MG63 (cell line): ENCODE results near the gene CACNA1D. TPM values are rescaled to one million over a fixed set of nuclear protein-coding genes. Genes with fewer than 3 reads are reported as not detected.

Experiments
- DNase-seq: peaks from one replicate; pipeline ENCODE4 v3.0.0-alpha.2; 2020
- H3K27me3 ChIP-seq: fragments of 250-450 bp; sonication (Bioruptor Pico); 2 replicates; pipeline ENCODE4 v1.5.1; 2020; ENCODE audit warnings: mild to moderate bottlenecking, moderate library complexity
- H3K36me3 ChIP-seq: fragments of 250-450 bp; sonication (Bioruptor Pico); 2 replicates; pipeline ENCODE4 v1.5.1; 2020; ENCODE audit warnings: mild to moderate bottlenecking, moderate library complexity
- H3K4me3 ChIP-seq: fragments of 250-450 bp; sonication (Bioruptor Pico); 2 replicates; pipeline ENCODE4 v1.5.1; 2020; ENCODE audit warnings: mild to moderate bottlenecking, moderate library complexity
- H3K9me3 ChIP-seq: fragments of 250-450 bp; sonication (Bioruptor Pico); 2 replicates; pipeline ENCODE4 v1.5.1; 2020; ENCODE audit warnings: mild to moderate bottlenecking, moderate library complexity
- total RNA-seq: library from RNA; depleted of rRNA; stranded (reverse); fragments of >200 nt; shearing (Covaris generic); gene quantifications from 2 replicates; pipeline ENCODE4 v1.2.3, GENCODE V29; 2014; ENCODE audit warnings: low replicate concordance

Gene CACNA1D
- total RNA-seq, 1 experiment from 2014 or later = not detected

- no peaks in the 10 kb centered on the region for H3K36me3 ChIP-seq
- no peaks in the 10 kb centered on the region for H3K9me3 ChIP-seq
- DNase-seq = no peak
- H3K27me3 ChIP-seq = no peaks in the 10 kb centered on the region
- H3K4me3 ChIP-seq = no peak overlapping the region
Measured at GRCh38 chr3:53695324-53695690, 200.9 kb downstream of the CACNA1D start.

GRCh38 chr3:53696401-53697172 is 202.2 kb downstream of the CACNA1D start:
- no peaks in the 10 kb centered on the region for H3K36me3 ChIP-seq
- H3K9me3 ChIP-seq = no peaks in the 10 kb centered on the region
- no peaks in the 10 kb centered on the region for H3K27me3 ChIP-seq
- H3K4me3 ChIP-seq = no peak overlapping the region
- DNase-seq = no peak

DNA sequence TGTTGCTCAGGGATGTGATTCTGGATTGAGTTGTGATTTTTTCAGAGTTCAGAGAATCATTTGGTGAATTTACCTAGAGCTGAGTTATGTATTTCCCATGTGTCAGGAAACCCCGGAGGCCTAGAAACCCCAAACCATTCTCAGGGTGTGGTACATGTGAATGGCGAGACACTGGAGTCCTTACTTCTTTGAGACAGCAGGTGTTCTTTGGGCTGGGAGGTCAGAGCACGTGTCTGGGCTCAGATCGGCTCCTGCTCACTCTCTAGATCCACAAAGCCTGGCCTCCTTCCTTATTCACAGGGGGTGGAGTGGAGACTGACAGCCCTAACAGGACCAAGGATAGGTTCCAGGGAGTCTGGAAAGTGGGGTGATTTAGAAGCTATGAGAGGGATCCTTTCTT is 206.0 kb downstream of the CACNA1D start:
- DNase-seq = no peak
- Histone ChIP-seq H3K9me3 (no peaks in the 10 kb centered on the region), H3K4me3 (no peak overlapping the region), H3K27me3 (no peaks in the 10 kb centered on the region), H3K36me3 (no peaks in the 10 kb centered on the region)

DNA sequence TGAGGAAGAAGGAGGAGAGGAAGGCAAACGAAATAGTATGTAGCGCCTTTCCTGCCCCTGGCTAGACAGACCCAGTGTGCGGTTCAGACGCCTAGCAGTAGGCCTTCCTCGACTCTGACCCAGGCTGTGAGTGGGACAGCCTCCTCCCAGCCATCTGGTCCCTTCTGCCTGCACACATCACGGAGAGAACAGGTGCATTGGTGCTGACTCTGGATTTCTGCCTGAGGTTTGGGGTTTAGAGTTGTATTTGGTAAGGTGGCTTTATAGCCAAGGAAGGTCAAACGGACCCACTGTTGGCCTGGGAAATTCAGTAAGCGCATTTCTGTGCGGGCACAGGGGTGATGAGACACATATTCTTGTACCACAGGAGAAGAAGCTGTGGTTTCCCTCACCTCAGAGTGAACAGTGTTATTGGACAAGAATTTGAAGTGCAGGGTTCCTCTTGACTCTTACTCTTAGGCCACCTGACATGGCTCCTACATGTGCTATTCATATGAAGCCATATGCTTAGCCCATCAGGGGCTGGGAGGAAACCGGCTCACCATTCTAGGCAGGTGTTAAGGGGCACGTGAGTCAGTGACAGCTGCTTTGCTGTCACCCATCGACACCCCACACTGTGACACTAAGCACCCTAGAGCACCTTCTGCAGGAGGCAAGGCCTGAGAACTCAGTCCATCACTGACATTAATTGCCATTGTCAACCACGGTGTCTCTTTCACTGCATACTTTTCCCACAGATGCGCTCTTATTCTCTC is 208.5 kb downstream of the CACNA1D start:
- no peaks in the 10 kb centered on the region for H3K27me3 ChIP-seq
- no peaks in the 10 kb centered on the region for H3K9me3 ChIP-seq
- H3K4me3 ChIP-seq = no peak overlapping the region
- no peak for DNase-seq
- H3K36me3 ChIP-seq = no peaks in the 10 kb centered on the region

DNA sequence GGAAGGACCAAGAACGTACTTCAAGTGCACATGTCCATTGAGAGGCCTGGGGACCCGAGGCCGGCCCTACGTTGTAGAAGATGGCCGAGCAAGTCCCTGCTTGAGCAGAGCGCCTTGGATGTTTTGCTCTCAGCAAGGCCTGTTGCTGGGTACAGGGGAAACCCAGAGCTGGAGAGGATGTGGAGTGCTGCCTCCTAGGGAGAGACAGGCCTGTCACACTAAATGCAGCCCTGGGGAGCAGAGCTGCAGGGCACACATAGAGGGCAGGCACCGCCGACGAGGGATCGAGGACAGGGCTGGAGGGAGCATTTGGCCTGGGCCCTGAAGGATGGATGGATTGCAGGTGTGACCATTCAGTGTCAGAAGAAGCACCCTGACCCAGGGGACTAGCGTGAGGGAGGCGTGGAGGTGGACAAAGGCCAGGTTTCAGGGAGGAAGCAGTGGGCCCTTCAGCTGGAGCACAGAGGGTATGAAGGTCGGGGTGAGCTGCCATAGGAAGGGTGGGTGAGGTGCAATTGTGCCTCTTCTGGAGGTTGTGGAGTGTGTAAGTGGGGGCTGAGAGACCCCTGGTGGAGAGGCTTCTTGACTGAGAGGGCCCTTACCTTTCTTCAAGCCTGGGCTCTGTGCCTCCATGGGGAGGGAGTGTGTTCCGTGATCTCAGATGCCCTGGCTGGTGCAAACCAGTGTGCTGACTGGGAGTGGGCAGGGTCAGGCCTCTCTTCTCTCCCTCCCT is 209.4 kb downstream of the CACNA1D start:
- Histone ChIP-seq H3K36me3 (no peaks in the 10 kb centered on the region), H3K9me3 (no peaks in the 10 kb centered on the region), H3K27me3 (no peaks in the 10 kb centered on the region), H3K4me3 (no peak overlapping the region)
- no peak for DNase-seq

DNA sequence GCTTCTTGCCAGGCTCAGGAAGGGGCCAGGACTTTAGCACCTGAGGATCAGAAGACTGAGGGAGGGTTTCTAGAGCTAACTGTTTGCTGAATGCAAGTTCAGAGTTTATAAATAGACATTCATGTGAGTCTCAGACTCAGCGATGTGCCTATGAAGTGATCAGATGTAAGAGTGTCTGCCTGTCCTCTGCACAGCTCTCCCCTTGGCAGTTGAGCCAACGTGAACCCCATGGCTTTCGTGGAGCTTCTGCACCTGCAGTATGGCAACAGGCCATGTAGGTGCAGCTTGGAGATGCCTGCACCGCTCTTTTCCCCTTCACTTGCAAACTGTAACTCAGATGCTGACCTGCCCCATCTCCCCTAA is 209.9 kb downstream of the CACNA1D start:
- no peaks in the 10 kb centered on the region for H3K27me3 ChIP-seq
- H3K36me3 ChIP-seq = no peaks in the 10 kb centered on the region
- H3K4me3 ChIP-seq = no peak overlapping the region
- no peaks in the 10 kb centered on the region for H3K9me3 ChIP-seq
- no peak for DNase-seq

DNA sequence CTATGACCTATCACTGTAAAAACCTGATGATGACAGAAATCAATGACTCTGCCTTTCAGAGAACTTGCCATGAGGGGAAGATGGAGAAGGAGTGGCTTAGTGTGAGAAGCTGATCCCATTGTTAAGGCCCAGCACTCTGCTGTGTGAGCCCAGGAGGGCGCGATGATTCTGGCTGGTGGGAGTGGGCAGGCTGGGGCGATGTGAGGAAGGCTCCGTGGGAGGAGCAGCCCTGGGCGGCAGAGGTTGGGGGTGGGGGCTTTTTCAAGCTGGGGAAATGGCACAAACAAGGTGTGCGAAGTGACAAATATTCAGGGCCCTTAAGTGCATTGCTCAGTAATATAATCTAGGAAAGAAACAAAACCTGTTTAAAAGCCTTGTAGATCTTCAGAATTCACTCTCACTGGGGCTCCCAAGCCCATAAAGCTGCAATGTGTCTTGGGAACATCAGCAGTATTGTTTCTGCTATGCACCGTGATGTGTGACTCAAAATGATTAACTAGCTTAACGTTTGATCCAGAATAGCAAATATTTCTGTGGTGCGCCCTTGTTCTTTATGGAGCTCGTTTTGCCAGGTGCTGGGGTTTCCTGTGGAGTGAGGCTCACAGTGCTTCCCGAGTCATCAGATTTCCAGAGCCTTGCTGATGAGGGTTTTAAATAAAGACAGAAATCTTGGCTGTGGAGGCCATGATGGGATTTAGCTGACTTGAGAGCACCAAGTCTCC is 210.8 kb downstream of the CACNA1D start:
- no peak for DNase-seq
- no peaks in the 10 kb centered on the region for H3K27me3 ChIP-seq
- no peaks in the 10 kb centered on the region for H3K36me3 ChIP-seq

GRCh38 chr3:53705774-53706173 is 211.4 kb downstream of the CACNA1D start:
- Histone ChIP-seq H3K36me3 (no peaks in the 10 kb centered on the region), H3K4me3 (no peak overlapping the region), H3K27me3 (no peaks in the 10 kb centered on the region), H3K9me3 (no peaks in the 10 kb centered on the region)
- DNase-seq = no peak

More for the DNA sequence above, 210.8 kb downstream of the CACNA1D start:
- no peaks in the 10 kb centered on the region for H3K9me3 ChIP-seq
- no peak overlapping the region for H3K4me3 ChIP-seq

GRCh38 chr3:53707222-53707621 is 212.8 kb downstream of the CACNA1D start:
- Histone ChIP-seq H3K36me3 (no peaks in the 10 kb centered on the region), H3K4me3 (no peak overlapping the region), H3K27me3 (no peaks in the 10 kb centered on the region), H3K9me3 (no peaks in the 10 kb centered on the region)
- no peak for DNase-seq

- Histone ChIP-seq H3K36me3 (no peaks in the 10 kb centered on the region), H3K4me3 (no peak overlapping the region), H3K27me3 (no peaks in the 10 kb centered on the region), H3K9me3 (no peaks in the 10 kb centered on the region)
- no peak for DNase-seq
Measured at GRCh38 chr3:53708001-53708621, 213.7 kb downstream of the CACNA1D start.

DNA sequence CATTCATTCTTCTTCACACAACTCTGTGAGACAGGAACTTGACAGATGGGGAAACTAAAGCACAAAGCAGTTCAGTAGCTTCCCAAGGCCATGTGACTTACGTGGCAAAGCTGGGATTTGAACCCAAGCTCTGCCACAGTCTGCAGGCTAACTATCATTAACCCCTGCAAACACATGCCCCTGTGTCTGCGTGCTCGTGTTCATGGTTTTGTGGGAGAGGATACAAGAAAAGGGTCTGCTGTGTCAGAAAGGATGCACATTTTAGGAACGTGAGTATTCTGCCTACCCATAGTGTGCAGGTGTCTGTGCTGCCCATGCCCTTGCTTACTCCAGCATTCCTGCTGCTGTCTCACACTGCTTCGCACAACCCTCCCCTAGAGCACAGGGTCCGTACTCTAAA is 214.8 kb downstream of the CACNA1D start:
- no peaks in the 10 kb centered on the region for H3K27me3 ChIP-seq
- DNase-seq = no peak
- H3K9me3 ChIP-seq = no peaks in the 10 kb centered on the region
- H3K36me3 ChIP-seq = no peaks in the 10 kb centered on the region
- no peak overlapping the region for H3K4me3 ChIP-seq

DNA sequence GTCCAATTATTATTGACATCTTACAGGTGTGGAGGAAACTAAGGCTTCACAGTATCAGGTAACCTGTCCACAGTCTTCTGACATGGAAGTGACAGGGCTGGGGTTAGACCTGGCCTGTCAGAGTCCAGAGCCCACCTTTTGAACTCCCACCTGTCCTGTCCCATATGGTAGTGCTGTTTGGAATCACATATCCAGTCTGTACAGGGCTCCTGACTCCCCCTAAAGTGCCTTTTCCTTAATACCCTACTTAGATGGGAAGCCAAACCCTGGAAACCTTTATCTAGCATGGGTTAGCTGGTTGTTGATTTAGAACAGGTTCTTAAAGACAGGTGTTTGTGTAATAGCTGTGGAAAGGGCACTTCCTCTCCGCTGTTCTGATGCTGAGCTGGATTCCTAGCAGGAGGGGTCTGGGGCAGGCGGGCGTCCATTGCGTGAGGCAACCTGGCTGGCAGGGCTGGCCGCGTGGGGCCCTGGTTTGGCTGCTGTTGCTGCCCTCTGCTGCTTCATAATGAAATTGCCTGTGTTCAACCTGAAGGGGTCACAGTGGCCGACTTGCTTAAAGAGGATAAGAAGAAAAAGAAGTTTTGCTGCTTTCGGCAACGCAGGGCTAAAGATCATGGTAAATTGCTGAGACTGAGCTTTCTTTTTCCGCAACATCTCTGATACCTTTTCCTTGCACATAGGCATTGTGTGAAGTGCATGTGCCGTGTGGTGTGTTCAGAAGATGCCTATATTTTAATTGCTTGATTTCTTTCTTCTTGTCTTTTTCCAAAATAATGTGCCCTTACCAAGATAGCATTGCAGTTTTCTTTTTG is 215.7 kb downstream of the CACNA1D start:
- Histone ChIP-seq H3K9me3 (no peaks in the 10 kb centered on the region), H3K4me3 (no peak overlapping the region), H3K27me3 (no peaks in the 10 kb centered on the region), H3K36me3 (no peaks in the 10 kb centered on the region)
- DNase-seq = peak; percentile 54

- Histone ChIP-seq H3K36me3 (no peaks in the 10 kb centered on the region), H3K27me3 (no peaks in the 10 kb centered on the region), H3K9me3 (no peaks in the 10 kb centered on the region), H3K4me3 (no peak overlapping the region)
- no peak for DNase-seq
Measured at GRCh38 chr3:53711387-53711786, 217.0 kb downstream of the CACNA1D start.

DNA sequence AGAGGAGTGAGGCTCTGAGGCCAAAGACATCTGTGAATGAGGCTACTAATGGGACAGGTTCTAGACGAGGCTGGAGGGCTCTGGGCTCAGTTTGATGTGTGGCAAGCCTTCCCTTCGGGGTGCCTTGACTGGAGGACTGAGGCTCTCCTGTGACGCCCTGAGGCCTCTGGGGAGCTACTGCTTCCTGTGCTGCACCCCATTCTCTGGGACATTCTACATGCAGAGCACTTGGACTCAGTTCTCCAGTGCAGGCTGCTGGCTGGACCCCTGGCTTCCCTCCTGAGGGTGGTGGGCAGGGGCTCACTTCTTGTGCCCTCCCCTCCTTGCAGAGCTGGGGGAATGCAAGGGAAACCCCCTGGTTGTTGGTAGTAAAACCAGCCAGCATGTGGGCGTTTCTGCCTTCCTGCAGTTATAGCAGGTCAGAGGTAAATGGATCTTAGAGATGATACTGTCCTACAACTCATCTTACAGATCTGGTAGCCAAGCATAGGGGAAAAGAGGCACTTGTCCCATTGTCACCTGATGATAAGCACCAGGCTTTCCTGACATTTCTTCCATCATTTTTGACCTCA is 218.5 kb downstream of the CACNA1D start:
- H3K27me3 ChIP-seq = no peaks in the 10 kb centered on the region
- DNase-seq = no peak
- H3K36me3 ChIP-seq = no peaks in the 10 kb centered on the region
- H3K9me3 ChIP-seq = no peaks in the 10 kb centered on the region
- no peak overlapping the region for H3K4me3 ChIP-seq

GRCh38 chr3:53713626-53714025 is 219.2 kb downstream of the CACNA1D start:
- Histone ChIP-seq H3K36me3 (no peaks in the 10 kb centered on the region), H3K9me3 (no peaks in the 10 kb centered on the region), H3K27me3 (no peaks in the 10 kb centered on the region), H3K4me3 (no peak overlapping the region)
- DNase-seq = no peak
